ENCODE data around the gene DPYSL3. TPM values are rescaled to one million over a fixed set of nuclear protein-coding genes. Genes with fewer than 3 reads are reported as not detected.
"Not testable (repeated sequence)": the region's sequence is repeated elsewhere in the genome, so short reads cannot be mapped to it uniquely, and the experiment has no call there.

DPYSL3 gene
- total RNA-seq, 2 experiments from 2014 or later = 0.10 to 0.34 TPM

- CTCF ChIA-PET = no interaction called here
Observed at GRCh38 chr5:147382776-147383175, 127.1 kb downstream of the DPYSL3 start.

DNA sequence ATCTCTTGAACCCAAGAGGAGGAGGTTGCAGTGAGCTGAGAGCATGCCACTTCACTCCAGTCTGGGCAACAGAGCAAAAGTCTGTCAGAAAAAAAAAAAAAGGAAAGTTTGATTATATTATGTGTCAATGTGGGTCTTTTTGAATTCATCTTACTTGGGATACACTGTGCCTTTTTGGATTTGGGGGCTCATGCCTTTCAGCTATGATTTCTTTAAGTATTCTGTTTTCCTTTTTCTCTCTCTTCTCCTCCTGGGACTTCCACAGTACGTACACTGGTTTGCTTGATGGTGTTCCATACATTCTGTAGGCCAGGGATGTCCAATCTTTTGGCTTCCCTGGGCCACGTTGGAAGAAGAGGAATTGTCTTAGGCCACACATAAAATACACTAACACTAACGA, 128.3 kb downstream of the DPYSL3 start:
- POLR2A ChIA-PET = no interaction called here
- CTCF ChIA-PET = no interaction called here

More at GRCh38 chr5:147382776-147383175, 127.1 kb downstream of the DPYSL3 start:
- POLR2A ChIA-PET = no interaction called here

GRCh38 chr5:147377682-147378081, 132.2 kb downstream of the DPYSL3 start:
- CTCF ChIA-PET = no interaction called here

GRCh38 chr5:147375151-147375550, 134.7 kb downstream of the DPYSL3 start:
- ChIA-PET CTCF (no interaction called here), POLR2A (no interaction called here)

More at GRCh38 chr5:147377682-147378081, 132.2 kb downstream of the DPYSL3 start:
- POLR2A ChIA-PET = no interaction called here

DNA sequence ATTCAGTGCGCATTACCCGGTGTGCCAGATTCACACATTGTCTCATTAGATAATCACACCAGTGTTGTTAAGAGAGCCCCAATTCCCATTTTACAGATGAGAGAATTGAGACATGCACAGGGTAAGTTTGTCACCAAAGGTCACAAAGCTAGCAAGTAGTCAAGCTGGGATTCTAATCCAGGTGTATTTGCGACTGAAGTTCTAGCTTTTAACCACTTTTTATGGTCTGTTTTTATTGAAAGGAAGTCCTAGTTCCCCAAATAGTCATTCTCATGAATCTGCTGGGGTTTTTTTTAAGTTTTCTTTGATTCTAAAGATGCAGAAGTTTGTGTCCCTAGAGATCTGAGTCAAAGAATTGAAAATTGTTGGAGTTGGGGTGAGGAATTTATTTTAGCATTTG, 136.5 kb downstream of the DPYSL3 start:
- ChIA-PET POLR2A (no interaction called here), CTCF (no interaction called here)

- ChIA-PET POLR2A (no interaction called here), CTCF (no interaction called here)
Observed at GRCh38 chr5:147372191-147372590, 137.7 kb downstream of the DPYSL3 start.

GRCh38 chr5:147371290-147371689, 138.6 kb downstream of the DPYSL3 start:
- POLR2A ChIA-PET = no interaction called here
- CTCF ChIA-PET = no interaction called here

- CTCF ChIA-PET = no interaction called here
- POLR2A ChIA-PET = no interaction called here
Observed at GRCh38 chr5:147369742-147370374, 140.0 kb downstream of the DPYSL3 start.

DNA sequence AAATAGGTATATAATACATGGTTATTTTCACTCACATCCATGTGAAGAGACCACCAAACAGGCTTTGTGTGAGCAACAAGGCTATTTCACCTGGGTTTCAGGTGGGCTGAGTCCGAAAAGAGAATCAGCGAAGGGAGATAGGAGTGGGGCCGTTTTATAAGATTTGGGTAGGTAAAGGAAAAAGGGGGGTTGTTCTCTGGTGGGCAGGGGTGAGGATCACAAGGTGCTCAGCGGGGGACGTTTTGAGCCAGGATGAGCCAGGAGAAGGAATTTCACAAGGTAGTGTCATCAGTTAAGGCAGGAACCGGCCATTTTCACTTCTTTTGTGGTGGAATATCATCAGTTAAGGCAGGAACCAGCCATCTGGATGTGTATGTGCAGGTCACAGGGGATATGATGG, 142.5 kb downstream of the DPYSL3 start:
- POLR2A ChIA-PET, CTCF ChIA-PET: not testable (repeated sequence)

DNA sequence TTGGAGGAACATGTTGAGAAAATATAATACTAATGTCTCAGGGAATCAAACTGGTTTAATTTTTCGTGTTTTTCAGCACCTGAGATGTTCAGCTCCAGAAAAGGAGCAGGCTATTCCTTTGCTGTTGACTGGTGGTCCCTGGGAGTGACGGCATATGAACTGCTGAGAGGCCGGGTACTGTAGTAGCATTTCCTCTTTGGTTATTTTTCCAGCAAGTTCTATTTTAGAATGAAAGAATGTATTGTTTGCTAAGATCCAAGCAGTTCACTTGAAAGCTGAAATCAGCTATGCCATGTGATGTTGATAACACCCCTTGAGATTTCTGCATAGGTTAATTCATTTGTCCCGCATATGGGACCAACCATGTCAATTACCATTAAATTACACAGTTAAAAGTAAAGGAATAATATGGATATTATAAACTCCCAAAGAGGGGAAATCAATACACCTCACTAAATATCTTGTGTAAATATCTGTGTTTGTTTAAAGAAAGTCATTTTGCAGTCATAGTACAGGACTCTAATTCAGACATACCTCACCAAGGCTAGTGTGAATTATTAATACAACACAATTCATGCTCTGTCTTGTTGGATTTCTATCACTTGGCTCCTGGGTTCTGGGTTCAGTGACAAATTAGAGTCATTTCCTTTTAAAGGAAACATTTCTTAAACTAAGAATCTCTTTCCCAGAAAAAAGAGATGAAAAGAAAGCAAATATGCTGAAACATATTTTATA, 148.3 kb downstream of the DPYSL3 start:
- CTCF ChIA-PET = no interaction called here
- POLR2A ChIA-PET = no interaction called here

GRCh38 chr5:147360816-147361215, 149.1 kb downstream of the DPYSL3 start:
- ChIA-PET CTCF (no interaction called here), POLR2A (no interaction called here)

DNA sequence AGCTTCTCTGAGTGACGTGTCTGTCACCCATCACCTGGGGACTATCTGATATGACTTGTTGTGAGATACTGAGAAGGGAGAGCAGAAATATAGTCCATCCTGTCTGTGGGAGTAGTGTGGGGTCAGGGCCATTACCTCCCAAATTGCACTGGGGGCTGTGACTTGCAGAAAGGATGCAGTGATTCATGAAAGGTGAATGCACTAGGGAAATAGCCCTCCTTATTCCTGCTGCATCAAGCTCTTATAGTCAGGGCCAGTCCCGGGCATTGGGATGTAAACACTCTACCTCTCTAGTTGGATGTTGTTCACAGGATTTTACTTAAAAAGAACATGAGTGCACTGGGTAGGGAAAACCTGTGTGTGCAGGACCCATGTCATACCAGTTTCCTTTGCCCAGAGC, 150.3 kb downstream of the DPYSL3 start:
- POLR2A ChIA-PET = no interaction called here

DNA sequence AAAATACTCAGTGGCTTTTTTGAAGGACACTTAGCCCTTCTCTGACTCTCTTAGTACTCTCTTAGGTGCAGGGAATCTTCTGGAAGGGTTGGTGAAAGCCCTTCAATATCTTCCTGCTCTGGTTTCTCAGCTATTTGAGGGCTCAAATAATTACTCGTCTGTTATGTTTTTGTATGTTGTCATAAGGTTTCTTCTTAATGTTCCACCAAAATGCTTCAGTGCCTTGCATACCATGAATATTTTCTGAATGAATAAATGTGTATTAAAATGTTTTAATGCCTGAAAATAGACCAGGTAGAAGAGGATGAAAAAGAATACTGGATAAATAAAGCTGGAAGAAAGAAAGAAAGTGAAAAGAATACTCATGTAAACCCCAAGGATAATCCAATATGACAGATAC, 150.8 kb downstream of the DPYSL3 start:
- CTCF ChIA-PET = interaction anchor here (1.3 kb wide), 1 partner anchor 17 kb away, joined by 3 read pairs; no protein-coding TSS in a partner anchor

More for the DNA sequence above, 150.3 kb downstream of the DPYSL3 start:
- CTCF ChIA-PET = interaction anchor here (1.3 kb wide), 1 partner anchor 17 kb away, joined by 3 read pairs; no protein-coding TSS in a partner anchor

DNA sequence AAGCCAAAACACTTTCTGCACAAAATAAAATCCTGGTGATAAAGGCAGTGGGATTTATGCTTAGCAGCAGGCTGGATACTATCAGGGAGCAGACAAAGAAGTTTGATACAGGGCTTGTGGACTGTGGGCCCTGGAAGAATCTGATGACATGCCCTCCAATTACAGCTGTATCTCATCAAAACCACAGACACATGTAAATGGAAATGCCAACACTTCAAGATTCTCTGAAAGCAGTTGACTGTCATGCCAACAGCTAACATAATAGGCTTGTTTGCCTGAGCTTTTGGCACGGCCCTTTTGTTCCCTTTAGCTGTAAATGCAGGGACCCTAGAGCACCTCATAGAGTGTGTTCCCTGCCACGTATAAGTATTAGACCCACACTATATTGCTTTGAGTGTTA, 160.6 kb downstream of the DPYSL3 start:
- POLR2A ChIA-PET = no interaction called here
- CTCF ChIA-PET = no interaction called here

More for the DNA sequence above, 150.8 kb downstream of the DPYSL3 start:
- POLR2A ChIA-PET = no interaction called here

DNA sequence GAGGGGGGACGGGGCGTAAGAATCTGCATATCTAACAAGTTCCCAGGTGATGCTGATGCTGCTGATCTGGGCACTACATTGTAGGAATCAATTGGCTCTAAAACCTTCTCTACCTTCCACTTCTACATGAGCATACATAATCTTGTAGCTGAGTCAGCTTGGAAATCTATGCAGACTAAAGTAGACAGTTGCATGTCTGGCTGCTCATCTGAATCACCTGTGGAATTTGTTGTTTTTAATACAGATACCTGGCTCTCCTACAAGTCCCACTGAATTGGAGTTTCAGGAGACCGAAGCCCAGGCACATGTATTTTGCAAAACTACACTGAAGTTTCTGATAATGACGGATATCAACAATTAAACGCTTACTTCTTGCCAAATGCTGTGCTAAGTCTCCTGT, 161.4 kb downstream of the DPYSL3 start:
- POLR2A ChIA-PET = no interaction called here

DNA sequence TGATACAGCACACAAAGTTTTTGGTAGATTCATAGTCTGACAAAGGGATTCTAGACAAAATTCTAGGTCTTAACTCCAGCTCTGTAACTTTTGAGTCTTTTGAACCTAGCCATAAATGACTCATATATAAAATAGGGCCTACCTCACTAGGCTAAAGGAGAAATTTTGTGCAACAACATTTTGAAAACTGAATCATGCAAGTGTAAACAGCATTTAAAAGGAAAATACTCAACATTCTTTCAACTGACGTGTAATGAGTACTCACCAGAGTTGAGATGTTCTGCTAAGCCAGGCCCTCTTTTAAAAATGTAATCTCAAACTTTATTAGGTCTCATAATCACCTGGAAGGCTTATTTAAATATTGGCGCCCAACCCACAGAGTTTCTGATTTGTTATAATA, 161.8 kb downstream of the DPYSL3 start:
- ChIA-PET POLR2A (no interaction called here), CTCF (no interaction called here)

More for the DNA sequence above, 161.4 kb downstream of the DPYSL3 start:
- CTCF ChIA-PET = no interaction called here

- ChIA-PET CTCF (no interaction called here), POLR2A (no interaction called here)
Observed at GRCh38 chr5:147346006-147346561, 163.8 kb downstream of the DPYSL3 start.

- ChIA-PET CTCF (no interaction called here), POLR2A (no interaction called here)
Observed at GRCh38 chr5:147344861-147345260, 165.0 kb downstream of the DPYSL3 start.

DNA sequence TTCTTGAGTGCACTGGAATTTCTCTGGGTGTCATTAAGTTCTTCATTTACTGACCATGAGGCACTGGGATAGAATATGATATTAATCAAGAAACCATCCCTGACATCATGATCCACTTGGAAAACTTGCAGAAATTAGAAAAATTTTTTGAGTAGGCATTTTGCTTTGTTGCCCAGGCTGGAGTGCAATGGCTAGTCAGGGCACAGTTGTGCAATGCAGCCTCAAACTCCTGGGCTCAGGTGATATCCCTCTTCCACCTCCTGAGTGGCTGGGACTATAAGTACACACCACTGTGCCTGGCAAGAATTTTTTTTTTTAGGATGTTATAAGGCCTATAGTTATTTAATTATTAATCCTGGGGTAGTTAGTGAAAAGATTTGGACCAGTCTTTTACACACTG, 168.5 kb downstream of the DPYSL3 start:
- ChIA-PET CTCF (no interaction called here), POLR2A (no interaction called here)

DNA sequence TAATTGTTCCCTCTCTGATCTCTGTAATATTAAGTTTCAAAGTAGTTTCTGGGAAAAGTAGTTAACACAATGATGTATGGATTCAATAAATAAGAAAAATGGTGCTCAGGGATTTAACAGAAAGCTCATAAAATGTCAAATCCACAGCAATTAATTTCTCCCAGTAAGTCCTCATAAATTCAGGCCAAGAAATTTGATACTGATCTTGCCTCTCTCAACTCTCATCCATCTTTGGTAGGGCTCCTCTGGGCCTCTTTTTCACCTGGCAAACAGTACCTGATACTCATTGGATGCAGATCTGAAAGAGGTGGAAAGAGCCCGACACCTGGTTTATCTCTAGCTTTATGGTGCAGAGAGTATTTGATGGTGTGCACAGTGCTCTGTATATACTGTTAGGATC, 168.9 kb downstream of the DPYSL3 start:
- CTCF ChIA-PET = no interaction called here
- POLR2A ChIA-PET = no interaction called here
